HG03066 (cell line): Measurements from ENCODE around the gene FANK1.
A peak's percentile ranks its signal among the peaks of the same experiment; 100 is the strongest.
"Not testable (repeated sequence)": the region's sequence is repeated elsewhere in the genome, so short reads cannot be mapped to it uniquely, and the experiment has no call there.

Experiments
- ATAC-seq: cut with Tn5 transposase; IDR thresholded peaks from one replicate; pipeline ENCODE4 v1.9.1; 2021; ENCODE audit warnings: low read depth; ENCODE audit not compliant: unreplicated experiment

The FANK1 gene

DNA sequence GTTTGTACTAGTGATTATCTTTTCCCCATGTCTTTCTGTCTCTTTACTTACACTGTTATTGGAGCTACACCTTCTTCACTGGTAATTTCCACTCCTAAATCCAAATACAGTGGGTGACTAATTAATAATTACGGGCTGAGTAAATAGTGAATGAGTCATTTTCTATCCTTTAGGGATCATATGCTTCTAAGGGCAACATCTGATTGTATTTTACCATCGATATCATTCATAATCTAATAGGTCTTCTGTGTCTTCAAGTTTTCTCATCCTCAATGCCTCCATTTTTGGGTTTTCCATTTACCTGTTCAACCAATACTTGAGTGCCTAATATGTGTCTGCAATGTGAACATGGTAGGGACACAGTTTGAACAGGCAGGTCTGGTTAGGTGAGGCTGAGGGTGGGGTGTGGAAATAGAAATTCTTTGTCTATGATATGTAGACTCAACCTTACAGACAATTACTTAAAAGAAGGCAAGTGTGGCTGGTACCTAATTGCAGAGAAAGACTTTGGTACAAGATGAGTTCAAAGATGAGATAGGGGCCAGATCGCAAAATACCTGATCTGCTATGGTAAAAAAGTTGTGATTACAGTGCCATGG lies 9.4 kb upstream of the FANK1 start:
- ATAC-seq, result no peak

DNA sequence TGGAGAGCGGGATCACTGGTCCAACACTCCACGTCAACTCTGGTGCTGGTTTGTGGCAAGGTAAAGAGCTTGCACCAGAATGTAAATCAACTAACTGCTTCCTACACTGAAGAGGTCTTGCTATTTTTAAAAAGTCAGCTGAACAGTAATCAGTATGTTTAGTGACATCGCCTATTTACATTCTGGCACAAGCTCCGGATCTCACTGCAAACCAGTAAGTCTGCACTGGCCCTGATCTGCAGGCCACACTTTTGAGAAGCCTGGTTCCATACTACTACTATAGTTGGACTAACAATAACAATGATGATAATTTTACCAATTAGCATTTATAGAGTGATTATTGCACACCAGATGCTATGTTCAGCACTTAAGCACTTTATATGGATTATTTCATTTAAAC lies 6.9 kb upstream of the FANK1 start:
- ATAC-seq, result not testable (repeated sequence)

DNA sequence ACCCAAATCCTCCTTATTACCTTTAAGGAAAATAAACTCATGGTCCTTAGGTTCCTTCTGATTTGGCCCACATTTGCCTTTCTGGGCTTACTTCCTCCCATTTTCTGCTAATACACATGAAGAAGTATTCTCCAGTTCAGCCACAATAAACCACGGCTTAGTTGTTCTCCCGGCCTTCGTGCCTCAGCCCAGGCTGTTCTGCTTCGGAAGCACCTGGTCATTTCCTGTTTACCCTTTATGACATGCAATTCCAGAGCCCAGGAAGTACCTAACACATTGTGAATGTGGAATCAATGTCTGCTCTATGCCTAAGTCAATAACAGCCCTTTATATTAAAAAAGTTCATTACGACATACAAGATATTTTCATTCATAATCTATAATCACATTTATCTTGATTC lies 4.0 kb upstream of the FANK1 start:
- ATAC-seq, result not testable (repeated sequence)

DNA sequence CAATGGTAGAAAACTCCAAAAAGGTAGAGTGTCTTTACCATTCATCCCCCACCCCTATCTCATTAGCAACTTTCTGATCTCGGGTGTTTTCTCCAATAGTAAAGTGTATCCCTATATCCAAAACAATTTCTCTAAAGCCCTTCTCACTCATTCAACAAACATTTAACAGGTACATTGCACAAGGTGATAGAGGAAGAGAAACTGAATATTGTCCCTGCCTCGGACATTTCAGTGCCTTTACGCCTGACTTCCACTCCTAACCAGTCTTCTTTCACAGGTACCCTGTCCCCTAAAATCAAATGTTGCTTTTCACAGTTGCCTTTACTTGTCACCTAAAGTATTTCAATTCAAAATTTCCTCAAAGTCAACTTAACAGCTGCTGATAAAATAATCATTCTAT lies 2.2 kb upstream of the FANK1 start:
- ATAC-seq, result not testable (repeated sequence)

DNA sequence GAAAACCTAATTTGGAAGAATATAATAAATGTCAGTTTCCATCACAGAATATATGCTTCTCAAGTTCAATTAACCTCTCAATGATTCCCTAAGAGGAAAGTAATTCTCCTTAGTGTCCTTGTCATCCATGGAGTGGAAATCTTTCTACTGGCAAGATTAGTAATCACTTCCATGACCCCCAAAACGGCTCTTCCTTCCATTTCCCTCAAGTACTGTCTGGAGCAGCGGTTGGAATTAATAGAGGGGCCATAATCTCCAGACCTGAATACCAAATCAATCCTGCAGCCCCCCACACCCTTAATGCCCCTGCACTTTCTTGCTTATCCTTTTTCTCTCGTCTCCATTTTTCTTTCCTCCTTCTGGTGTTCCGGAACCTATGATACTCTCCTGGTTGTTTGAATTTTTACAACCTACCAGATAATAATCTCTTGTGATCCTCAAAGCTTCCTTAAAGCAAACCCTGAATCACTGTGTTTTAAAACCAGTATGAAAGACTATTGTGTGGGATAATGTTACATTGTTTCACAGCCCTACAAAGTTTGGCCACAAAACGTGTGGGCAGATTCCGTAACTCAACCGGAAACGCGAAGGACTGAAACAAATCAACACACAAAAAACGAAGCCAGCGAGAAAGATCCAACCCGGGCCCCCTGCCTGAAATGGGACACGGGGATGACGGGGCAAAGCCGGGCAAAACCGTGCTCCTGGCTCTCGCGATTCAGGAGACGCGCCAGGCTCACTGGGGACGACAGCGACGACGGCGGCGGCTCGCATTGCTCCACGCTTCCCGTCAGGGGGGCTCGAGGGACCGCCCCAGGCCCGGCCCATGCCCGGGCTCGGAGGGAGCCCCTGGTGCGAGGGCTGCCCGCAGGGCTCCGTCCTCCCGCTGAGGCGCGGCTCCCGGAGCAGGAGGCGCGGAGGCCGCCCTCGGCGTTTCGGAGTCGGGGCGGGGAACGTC lies 955 bp upstream of the FANK1 start:
- ATAC-seq, result peak; percentile 46

DNA sequence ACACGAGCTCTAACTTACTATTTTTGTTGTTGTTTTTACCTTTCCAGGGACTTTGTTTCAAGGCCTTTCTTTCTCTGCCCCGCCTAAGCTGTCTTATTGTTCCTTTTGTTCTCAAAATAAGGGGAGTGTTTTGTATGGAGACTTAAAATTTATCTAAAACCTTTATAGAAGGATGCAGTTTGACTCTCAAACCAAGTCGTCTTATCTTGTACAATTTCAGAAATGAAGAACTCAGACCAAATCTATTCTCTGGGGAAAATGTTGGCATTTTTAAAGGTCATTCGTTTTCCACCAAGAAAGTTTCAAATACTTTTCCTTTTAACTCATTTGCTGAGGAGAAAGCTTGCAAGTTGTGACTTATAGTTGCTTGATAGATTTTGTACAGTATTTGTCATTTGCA lies 953 bp downstream of the FANK1 start:
- ATAC-seq, result not testable (repeated sequence)

DNA sequence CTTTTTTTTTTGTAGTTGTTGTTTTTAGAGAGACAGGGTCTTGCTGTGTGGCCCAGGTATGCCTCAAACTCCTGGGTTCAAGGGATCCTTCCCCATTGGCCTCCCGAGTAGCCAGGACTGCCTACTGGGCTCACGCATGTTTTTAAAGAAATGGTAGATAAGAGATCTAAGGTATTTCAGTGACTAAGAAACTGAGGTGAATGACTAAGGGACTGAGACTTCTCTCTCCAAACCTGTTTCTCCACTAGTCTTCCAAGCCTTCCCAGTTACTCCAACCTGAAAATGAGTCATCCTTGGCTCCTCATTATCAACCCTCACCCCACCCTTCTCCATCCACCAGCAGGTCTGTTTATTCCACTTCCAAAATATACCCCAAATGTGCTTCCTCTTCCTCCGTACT lies 4.6 kb downstream of the FANK1 start:
- not testable (repeated sequence) for ATAC-seq

DNA sequence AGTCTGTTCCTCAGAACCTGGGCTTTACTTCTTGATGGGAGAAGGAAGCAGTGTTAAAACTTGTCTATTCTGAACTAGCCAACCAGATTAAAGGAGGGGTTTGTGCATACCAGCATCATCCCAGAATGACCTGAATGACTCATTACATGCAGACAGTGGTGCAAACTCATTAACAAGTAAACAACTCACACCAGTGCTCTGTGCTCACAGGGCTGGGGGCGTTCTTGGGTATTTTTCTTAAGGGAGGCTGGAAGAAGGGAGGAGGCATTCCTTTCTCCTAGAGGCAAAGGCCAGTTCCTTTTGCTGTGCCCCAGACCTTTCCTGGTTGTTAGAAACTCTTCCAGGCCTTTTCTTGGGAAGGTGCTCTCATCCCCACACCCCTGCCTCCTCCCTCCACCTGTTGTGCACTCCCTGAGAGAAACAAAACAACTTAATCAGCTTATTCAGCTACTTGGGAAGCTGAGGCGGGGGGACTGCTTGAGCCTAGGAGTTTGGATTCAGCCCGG lies 6.8 kb downstream of the FANK1 start:
- not testable (repeated sequence) for ATAC-seq

DNA sequence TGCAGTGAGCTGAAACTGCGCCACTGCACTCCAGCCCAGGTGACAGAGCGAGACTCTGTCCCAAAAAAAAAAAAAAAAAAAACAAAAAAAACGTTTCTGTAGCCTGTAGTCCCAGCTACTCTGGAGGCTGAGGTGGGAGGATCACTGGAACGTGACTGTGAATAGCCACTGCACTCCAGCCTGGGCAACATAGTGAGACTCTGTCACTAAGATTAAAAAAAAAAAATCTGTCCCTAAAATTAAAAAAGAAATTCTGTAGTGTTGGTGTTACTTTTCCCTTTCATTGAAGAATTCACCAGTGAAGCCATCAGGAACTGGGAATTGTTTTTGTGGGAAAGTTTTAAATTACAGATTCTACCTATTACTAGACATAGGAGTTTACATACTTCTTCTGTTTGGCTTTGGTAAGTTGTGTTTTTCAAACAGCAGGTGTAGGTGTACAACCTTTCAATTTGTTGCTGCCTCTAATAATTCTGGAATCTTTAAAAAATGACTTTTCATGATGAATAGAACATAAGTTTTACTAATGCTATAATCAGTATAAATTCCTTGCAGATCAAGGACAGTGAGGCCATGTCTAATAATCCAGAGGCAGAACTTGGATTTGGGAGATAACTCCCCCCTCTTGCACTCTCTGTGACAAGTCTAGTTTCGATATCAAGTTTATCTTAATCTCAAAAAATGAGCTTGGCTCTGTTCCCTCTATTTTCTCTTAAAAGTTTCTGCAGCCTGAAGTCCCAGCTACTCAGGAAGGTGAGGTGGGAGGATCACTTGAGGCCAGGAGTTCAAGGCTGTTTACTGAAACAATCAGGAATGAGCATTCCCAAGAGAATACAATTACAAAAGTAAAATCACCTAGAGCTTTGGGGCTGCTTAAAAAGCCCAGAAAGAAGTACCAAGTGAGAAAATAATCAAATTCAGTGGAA lies 9.0 kb downstream of the FANK1 start:
- not testable (repeated sequence) for ATAC-seq

DNA sequence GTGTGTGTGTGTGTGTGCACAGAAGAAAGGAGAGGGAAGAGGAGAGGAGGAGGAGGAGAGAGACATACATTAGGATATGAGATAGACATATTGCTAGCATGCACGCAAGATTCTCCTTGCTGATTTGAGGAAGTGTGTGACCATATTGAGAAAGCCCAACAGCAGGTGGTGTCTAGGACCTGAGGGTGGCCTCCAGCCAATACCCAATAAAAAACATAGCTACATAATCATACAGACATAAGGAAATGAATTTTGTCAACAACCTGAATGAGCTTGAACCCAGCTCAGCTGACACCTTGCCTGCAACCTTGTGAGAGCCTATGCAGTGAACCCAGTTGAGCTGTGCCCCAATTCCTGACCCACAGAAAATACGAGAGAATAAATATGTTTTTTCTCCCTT lies 11.2 kb downstream of the FANK1 start:
- ATAC-seq, result not testable (repeated sequence)

DNA sequence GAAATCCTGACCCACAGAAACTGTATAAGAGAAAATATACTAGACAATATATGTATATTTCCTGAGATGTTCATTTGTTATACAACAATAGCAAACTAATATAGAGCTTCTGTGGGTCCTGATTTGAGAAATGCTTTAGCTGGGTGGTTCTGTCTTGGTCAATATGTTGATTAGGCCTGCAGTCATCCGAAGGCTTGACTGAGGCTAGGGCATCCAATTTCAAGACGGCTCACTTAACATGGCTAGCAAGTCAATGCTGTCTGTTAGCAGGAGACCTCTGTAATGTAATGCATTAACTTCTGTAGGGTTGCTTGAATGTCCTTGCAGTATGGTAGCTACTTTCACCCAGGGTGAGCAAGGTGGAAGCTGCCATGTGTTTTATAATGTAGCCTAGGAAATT lies 12.4 kb downstream of the FANK1 start:
- ATAC-seq, result not testable (repeated sequence)

DNA sequence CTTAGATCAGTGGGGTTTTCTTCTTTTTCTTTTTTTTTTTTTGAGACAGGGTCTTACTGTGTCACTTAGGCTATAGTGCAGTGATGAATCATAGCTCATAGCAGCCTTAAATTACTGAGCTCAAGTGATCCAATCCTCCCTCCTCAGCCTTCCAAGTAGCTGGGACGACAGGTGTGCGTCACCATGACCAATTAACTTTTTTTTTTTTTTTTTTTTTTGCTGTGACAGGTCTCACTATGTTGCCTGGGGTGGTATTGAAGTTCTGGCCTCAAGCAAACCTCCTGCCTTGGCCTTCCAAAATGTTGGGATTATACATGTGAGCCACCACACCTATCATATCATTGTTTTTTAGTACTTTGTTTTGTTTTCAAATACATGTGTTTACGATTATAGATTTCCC lies 13.1 kb downstream of the FANK1 start:
- ATAC-seq, result not testable (repeated sequence)

DNA sequence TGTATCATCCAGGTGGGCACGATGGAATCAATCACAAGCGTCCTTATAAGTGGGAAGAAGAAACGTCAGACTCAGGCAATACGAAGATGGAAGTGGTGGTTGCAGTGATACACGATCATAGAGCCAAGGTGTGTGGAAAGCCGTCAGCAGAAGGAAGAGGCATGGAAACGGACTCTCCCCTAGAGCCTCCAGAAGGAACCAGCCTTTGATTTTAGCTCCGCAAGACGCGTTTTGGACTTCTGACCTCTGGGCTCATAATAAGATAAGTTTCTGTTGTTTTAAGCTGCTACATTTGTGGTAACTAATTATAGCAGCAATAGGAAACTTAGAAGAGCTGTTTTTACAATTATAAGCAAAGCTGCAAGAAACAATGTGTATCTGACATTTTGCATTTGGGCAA lies 14.8 kb downstream of the FANK1 start:
- ATAC-seq, result no peak

DNA sequence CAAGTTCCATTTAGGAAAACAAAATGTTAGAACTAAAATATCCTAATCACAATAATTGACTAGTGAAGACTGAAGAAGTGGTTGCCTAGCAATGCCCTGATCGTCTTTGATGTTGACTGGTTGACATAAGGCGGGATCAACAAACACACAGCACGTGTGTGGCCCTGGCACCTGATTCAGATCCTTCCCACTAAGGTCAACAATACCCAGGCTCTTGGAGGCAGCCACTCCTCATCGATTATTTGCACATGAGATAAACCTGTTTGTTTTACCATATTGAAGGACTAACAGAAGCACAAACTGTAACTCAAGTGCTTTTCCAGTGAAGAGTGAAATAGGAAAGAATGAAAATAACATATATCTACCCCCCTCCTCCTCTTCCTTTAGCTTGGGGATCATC lies 15.6 kb downstream of the FANK1 start:
- ATAC-seq, result no peak

DNA sequence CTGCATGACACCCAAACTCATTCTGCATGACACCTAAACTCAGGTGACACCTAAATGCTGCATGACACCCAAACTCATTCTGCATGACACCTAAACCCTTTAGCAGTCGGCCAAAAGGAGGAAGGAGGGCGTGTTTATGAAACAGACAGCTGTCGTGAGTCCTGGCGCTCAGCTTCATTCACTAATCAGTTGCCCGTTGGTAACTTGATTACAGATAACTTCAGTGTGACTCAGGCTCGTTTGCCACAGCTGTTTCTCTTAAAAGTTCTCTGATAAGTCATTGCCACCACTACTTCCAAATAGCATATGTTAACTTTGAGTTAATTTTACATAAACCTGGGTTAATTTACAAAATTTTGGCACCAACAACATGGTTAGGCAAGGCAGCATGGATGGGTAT lies 16.9 kb downstream of the FANK1 start:
- not testable (repeated sequence) for ATAC-seq

DNA sequence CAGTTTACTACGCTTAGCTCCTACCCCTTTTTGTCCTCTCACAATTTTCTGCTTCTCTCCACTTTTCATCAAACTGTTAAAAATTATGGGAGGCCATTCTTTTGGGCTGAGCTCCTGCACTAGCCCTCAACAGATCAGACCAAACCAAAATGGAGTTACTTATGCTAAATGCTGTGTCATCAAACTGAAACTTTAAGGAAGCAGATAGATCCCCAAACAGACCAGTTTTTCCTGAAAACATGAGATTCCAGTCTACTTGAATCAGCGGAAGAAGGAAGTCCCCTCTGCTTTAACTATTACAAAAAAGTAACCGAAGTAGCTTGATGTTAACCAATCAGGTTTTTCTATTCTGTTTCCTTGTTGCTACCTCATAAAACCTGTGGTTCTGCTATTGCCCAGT lies 20.6 kb downstream of the FANK1 start:
- no peak for ATAC-seq

DNA sequence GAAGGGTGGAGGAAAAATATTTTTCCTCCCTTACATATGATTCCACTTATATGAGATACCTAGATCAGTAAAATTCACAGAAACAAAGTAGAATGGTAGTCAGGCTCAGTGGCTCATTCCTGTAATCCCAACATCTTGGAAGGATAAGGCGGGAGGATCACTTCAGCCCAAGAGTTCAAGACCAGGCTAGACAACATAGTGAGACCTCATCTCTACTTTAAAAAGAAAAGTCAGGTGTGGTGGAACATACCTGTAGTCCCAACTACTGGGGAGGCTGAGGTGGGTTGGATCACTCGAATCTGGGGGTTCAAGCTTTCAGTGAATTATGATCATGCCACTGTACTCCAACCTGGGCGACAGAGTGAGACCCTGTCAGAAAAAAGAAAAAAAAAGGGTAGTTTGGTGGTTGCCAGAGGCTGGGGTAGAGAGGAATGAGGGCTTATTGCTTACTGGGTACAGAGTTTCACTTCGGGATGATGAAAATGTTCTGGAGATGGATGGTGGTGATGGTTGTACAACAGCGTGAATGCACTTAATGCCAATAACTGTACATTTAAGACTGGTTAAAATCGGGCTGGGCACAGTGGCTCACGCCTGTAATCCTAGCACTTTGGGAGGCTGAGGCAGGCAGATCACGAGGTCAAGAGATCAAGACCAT lies 21.5 kb downstream of the FANK1 start:
- not testable (repeated sequence) for ATAC-seq

DNA sequence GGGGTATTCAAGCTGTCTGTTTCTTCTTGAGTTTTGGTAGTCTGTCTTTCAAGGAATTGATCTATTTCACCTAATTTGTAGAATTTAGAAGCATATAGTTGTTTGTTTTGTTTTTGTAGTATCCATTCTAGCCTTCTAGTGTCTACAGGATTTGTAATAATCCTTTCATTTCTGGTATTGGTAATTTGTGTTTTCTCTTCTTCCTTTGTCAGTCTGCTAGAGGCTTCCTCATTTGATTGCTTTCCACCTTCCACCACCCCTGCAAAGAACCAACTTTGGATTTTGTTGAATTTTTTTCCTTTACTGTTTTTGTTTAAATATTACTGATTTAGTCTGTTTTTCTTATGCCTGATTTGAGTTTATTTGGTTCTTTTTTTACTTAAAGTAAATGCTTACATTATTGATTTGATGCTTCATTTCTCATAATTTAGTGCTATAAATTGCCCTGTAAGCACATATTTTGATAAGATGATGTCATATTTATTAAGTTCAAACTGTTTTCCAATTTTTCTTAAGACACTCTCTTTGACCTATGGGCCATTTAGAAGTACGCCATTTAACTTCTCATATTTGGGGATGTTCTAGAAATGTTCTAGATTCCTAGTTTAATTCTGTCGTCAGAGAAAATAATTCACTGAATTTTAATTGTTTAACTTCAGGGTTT lies 25.4 kb downstream of the FANK1 start:
- ATAC-seq, result not testable (repeated sequence)

DNA sequence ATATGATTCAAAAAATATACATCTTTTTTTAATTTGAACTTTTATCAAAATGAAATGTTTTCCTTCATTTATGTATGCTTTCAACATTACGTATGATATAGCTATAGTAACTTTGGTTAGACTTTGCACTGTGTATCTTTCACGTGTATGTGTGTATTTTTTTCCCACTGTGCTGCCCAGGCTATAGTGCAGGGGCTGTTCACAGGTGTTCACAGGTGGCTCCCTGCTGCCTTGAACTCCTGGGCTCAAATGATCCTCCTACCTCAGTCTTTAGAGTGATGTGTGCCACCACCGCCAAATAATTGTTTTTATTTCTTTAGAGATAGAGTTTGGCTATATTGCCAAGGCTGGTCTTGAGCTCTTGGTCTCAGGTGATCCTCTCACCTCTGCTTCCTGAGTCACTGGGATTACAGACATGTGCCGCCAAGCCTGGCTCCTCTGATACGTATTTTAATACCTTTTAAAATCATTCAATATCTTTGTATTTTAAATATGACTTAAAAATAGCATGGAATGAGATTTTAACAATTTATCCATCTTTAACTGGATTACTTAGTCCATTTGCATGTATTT lies 29.0 kb downstream of the FANK1 start:
- ATAC-seq, result no peak
